22Rv1 (cell line): ENCODE data around the gene KRTAP5-1.
"Not testable (repeated sequence)": the region's sequence is repeated elsewhere in the genome, so short reads cannot be mapped to it uniquely, and the experiment has no call there.

Source experiments
- H3K27ac ChIP-seq: fragments of 450-650 bp; 2 replicates; pipeline ENCODE4 v1.5.1; 2017
- CTCF ChIP-seq: fragments of 450-650 bp; IDR thresholded peaks from 2 replicates; pipeline ENCODE4 v1.5.1; 2017; ENCODE audit warnings: mild to moderate bottlenecking
- ZFX ChIP-seq: fragments of 450-650 bp; IDR thresholded peaks from 2 replicates; pipeline ENCODE4 v1.6.1; 2017; ENCODE audit warnings: antibody characterized with exemption, borderline replicate concordance

KRTAP5-1 gene

GRCh38 chr11:1625541-1625940 is 40.5 kb upstream of the KRTAP5-1 start:
- TF ChIP-seq ZFX (no peak), CTCF (no peak)
- no peak overlapping the region for H3K27ac ChIP-seq

- TF ChIP-seq ZFX, result no peak
- TF ChIP-seq CTCF, result no peak
- no peak overlapping the region for H3K27ac ChIP-seq
Measured at GRCh38 chr11:1624621-1625020, 39.5 kb upstream of the KRTAP5-1 start.

- H3K27ac ChIP-seq, result no peak overlapping the region
- TF ChIP-seq ZFX (no peak), CTCF (no peak)
Measured at GRCh38 chr11:1623716-1624115, 38.6 kb upstream of the KRTAP5-1 start.

- no peak within 1 kb of the TSS for H3K27ac ChIP-seq
- TF ChIP-seq CTCF (no peak), ZFX (no peak)
Measured at GRCh38 chr11:1622086-1622485, 37.0 kb upstream of the KRTAP5-1 start, which contains the start of gene KRTAP5-4. TSS of gene KRTAP5-4 (minus strand) at chr11:1622138. CDS start at chr11:1622093, 45 bp downstream.

GRCh38 chr11:1619449-1619848 is 34.4 kb upstream of the KRTAP5-1 start:
- TF ChIP-seq CTCF (no peak), ZFX (no peak)
- no peak overlapping the region for H3K27ac ChIP-seq

GRCh38 chr11:1618231-1618630 is 33.1 kb upstream of the KRTAP5-1 start:
- TF ChIP-seq ZFX (no peak), CTCF (no peak)

GRCh38 chr11:1608363-1608762 is 23.3 kb upstream of the KRTAP5-1 start, which contains the start of gene KRTAP5-3:
TSS of gene KRTAP5-3 (minus strand) at chr11:1608463. CDS start at chr11:1608385, 78 bp downstream.
- TF ChIP-seq ZFX (no peak), CTCF (no peak)
- no peak within 1 kb of the TSS for H3K27ac ChIP-seq

More at GRCh38 chr11:1618231-1618630, 33.1 kb upstream of the KRTAP5-1 start:
- H3K27ac ChIP-seq, result no peak overlapping the region

- not testable (repeated sequence) for H3K27ac ChIP-seq
Measured at GRCh38 chr11:1607901-1608300, 22.8 kb upstream of the KRTAP5-1 start.

GRCh38 chr11:1607156-1607845 is 22.2 kb upstream of the KRTAP5-1 start:
- H3K27ac ChIP-seq, result not testable (repeated sequence)

GRCh38 chr11:1605923-1606322 is 20.8 kb upstream of the KRTAP5-1 start:
- not testable (repeated sequence) for H3K27ac ChIP-seq
